B cell (primary cell): ENCODE measurements around the gene RP9.

Source experiments
- CTCF ChIP-seq: fragments of 200-600 bp; IDR thresholded peaks from one replicate; pipeline ENCODE4 v1.8.0; 2022; ENCODE audit warnings: antibody characterized with exemption, mild to moderate bottlenecking
- EZH2 ChIP-seq: IDR thresholded peaks from 2 replicates; pipeline ENCODE4 v1.6.1; 2012; ENCODE audit warnings: borderline replicate concordance, low read depth, mild to moderate bottlenecking, moderate library complexity, low read length; ENCODE audit not compliant: insufficient read depth, poor library complexity, severe bottlenecking

GRCh38 chr7:33089142-33089541 is 20.1 kb downstream of the RP9 start:
- no peak for TF ChIP-seq CTCF
- TF ChIP-seq EZH2: no peak
